Mesenchymal stem cell (in vitro differentiated cells and primary cell): ENCODE results near the gene NPTXR.

Experiments
- DNase-seq: peaks from one replicate; pipeline ENCODE4 v3.0.0-alpha.2; 2013
- H2AFZ ChIP-seq: one replicate; pipeline ENCODE4 v1.6.1; 2013; ENCODE audit warnings: low read depth, mild to moderate bottlenecking, control low read depth, inconsistent platforms, low read length, moderate library complexity
- H2AK5ac ChIP-seq: 2 replicates; pipeline ENCODE4 v1.6.1; 2013; ENCODE audit warnings: low read length, moderate library complexity, mild to moderate bottlenecking, inconsistent platforms; ENCODE audit not compliant: severe bottlenecking
- H2BK120ac ChIP-seq: one replicate; pipeline ENCODE4 v1.6.1; 2013; ENCODE audit warnings: low read depth, mild to moderate bottlenecking, inconsistent platforms, low read length, moderate library complexity
- H2BK12ac ChIP-seq, 2 experiments: one replicate each; pipeline ENCODE4 v1.6.1; 2013; ENCODE audit warnings: inconsistent platforms in 2 of 2, low read length in 2 of 2, mild to moderate bottlenecking in 2 of 2, moderate library complexity in 2 of 2, control low read depth in 1 of 2
- H2BK15ac ChIP-seq: one replicate; pipeline ENCODE4 v1.6.1; 2013; ENCODE audit warnings: mild to moderate bottlenecking, low read depth, inconsistent platforms; ENCODE audit not compliant: poor library complexity, severe bottlenecking
- H2BK5ac ChIP-seq: 2 replicates; pipeline ENCODE4 v1.6.1; 2013; ENCODE audit warnings: low read depth, mild to moderate bottlenecking, low read length, control low read depth, inconsistent platforms; ENCODE audit not compliant: poor library complexity, severe bottlenecking
- H3K14ac ChIP-seq, 2 experiments: one replicate each; pipeline ENCODE4 v1.6.1; 2013; ENCODE audit warnings: inconsistent platforms in 2 of 2, low read length in 2 of 2, control low read depth in 1 of 2, mild to moderate bottlenecking in 1 of 2, moderate library complexity in 1 of 2
- H3K18ac ChIP-seq, 2 experiments: one replicate each; pipeline ENCODE4 v1.6.1; 2013; ENCODE audit warnings: inconsistent platforms in 2 of 2, low read length in 2 of 2, control low read depth in 1 of 2, low read depth in 1 of 2, mild to moderate bottlenecking in 1 of 2
- H3K23ac ChIP-seq, 2 experiments: one replicate each; pipeline ENCODE4 v1.6.1; 2013; ENCODE audit warnings: inconsistent platforms in 2 of 2, low read length in 2 of 2, mild to moderate bottlenecking in 2 of 2, moderate library complexity in 2 of 2, control low read depth in 1 of 2
- H3K27ac ChIP-seq: 2 replicates; pipeline ENCODE4 v1.5.1; 2013; ENCODE audit warnings: mild to moderate bottlenecking, moderate library complexity, low read length, control low read depth, inconsistent platforms; ENCODE audit not compliant: poor library complexity, severe bottlenecking
- H3K27me3 ChIP-seq, 2 experiments: 2 replicates each; pipeline versions ENCODE4 v1.6.1 to v1.7.0; 2013; ENCODE audit warnings: low read length in 2 of 2, mild to moderate bottlenecking in 2 of 2, moderate library complexity in 2 of 2, control low read depth in 1 of 2, inconsistent platforms in 1 of 2; ENCODE audit not compliant: control insufficient read depth in 1 of 2, insufficient read depth in 1 of 2
- H3K36me3 ChIP-seq, 2 experiments: 2 replicates each; pipeline versions ENCODE4 v1.6.1 to v1.7.0; 2013; ENCODE audit warnings: low read length in 2 of 2, control low read depth in 1 of 2, inconsistent platforms in 1 of 2, low read depth in 1 of 2, mild to moderate bottlenecking in 1 of 2; ENCODE audit not compliant: insufficient read depth in 2 of 2, control insufficient read depth in 1 of 2
- H3K4ac ChIP-seq, 2 experiments: one replicate each; pipeline ENCODE4 v1.6.1; 2013; ENCODE audit warnings: inconsistent platforms in 2 of 2, low read length in 2 of 2, mild to moderate bottlenecking in 2 of 2, moderate library complexity in 2 of 2, control low read depth in 1 of 2, low read depth in 1 of 2
- H3K4me1 ChIP-seq: 2 replicates; pipeline ENCODE4 v1.6.1; 2013; ENCODE audit warnings: low read depth, low read length, control low read depth; ENCODE audit not compliant: control insufficient read depth, insufficient read depth
- H3K4me2 ChIP-seq: 2 replicates; pipeline ENCODE4 v1.6.1; 2013; ENCODE audit warnings: low read length, mild to moderate bottlenecking, inconsistent platforms; ENCODE audit not compliant: poor library complexity, severe bottlenecking
- H3K4me3 ChIP-seq, 2 experiments: 2 replicates each; pipeline versions ENCODE4 v1.5.1 to v1.7.0; 2013; ENCODE audit warnings: low read length in 2 of 2, mild to moderate bottlenecking in 2 of 2, control low read depth in 1 of 2, low read depth in 1 of 2; ENCODE audit not compliant: insufficient read depth in 1 of 2
- H3K79me1 ChIP-seq: replicated peaks from 2 replicates; pipeline ENCODE4 v1.6.1; 2013; ENCODE audit warnings: mild to moderate bottlenecking, control low read depth, low read length, inconsistent platforms; ENCODE audit not compliant: poor library complexity, severe bottlenecking
- H3K9ac ChIP-seq: 2 replicates; pipeline ENCODE4 v1.7.0; 2013; ENCODE audit warnings: mild to moderate bottlenecking, low read length, moderate library complexity
- H3K9me3 ChIP-seq: 2 replicates; pipeline ENCODE4 v1.7.0; 2013; ENCODE audit warnings: mild to moderate bottlenecking, low read length; ENCODE audit not compliant: control insufficient read depth
- H4K8ac ChIP-seq: one replicate; pipeline ENCODE4 v1.6.1; 2013; ENCODE audit warnings: inconsistent platforms, mild to moderate bottlenecking, low read length, moderate library complexity
- H4K91ac ChIP-seq: one replicate; pipeline ENCODE4 v1.6.1; 2013; ENCODE audit warnings: mild to moderate bottlenecking, low read length, inconsistent platforms
- WGBS: methylation state at CpG from one replicate; pipeline ENCODE4 v1.1.7; 2013; ENCODE audit warnings: mixed read lengths; 5-methylcytosine and 5-hydroxymethylcytosine counted together

Gene NPTXR

DNA sequence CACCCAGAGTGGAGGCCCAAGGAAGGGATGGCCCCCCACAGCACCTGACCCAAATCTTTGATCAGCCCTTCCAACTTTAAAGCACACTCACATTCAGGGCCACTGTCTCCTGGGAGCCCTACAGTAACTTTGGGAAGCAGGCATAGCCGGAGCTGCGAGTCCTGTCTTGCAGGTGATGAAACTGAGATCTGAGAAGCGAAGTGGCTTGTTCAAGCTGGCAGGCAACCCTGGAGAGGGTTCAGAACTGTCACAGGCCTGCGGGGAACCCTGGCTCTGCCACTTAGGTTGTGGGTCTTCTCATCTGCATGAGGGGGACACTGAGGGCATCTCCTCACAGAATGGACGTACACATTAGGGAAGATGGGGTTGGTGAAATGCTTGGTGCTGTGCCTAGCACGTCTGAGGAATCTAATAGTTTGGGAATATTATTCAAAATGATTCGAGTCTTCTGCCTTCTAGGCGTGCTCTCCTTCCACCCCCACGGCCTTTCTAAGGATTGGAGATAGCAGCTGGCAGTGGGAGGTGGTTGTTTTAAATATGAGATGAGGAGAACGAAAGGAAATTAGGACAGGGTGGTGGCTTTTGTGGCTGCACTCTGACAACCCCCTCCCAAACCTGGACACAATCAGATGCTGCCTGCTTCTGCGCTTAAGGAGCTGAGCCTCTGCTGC, 69.2 kb downstream of the NPTXR start:
- no peak overlapping the region for H3K18ac ChIP-seq

DNA sequence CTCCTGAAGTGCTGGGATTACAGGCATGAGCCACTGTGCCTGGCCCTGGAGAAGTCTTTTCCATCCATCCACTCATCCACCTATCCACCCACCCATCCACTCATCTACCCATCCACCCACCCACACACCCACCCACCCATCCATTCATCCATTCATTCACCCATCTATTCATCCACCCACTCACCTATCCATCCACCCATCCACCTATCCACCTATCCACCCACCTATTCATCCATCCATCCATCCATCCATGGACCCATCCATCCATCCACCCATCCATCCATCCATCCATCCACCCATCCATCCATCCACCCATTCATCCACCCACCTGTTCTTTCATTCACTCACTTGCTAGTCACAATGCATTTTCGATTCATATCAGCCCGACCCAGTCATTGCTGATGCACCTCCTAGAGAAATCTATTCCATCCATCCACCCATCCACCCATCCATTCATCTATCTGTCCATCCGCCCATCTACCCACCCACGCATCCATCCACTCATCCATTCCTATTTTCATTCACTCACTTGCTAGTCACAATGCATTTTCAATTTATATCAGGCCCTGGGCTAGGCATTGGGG, 70.4 kb downstream of the NPTXR start:
- no peak overlapping the region for H2AK5ac ChIP-seq
- H3K14ac ChIP-seq: no peak overlapping the region
- no peak overlapping the region for H2BK12ac ChIP-seq
- no peak overlapping the region for H4K91ac ChIP-seq
- H2BK5ac ChIP-seq: no peak overlapping the region
- H3K18ac ChIP-seq: no peak overlapping the region
- no peak for DNase-seq
- no peak overlapping the region for H3K23ac ChIP-seq
- H3K9ac ChIP-seq: no peak overlapping the region
- H4K8ac ChIP-seq: no peak overlapping the region
- H2AFZ ChIP-seq: no peak overlapping the region
- no peak overlapping the region for H3K4ac ChIP-seq
- H3K79me1 ChIP-seq: no peaks in the 10 kb centered on the region
- H3K9me3 ChIP-seq: no peaks in the 10 kb centered on the region
- H2BK15ac ChIP-seq: no peak overlapping the region
- WGBS: 93% methylated on average over 4 of the region's 4 CpGs
- H3K27me3 ChIP-seq: no peaks in the 10 kb centered on the region
- no peaks in the 10 kb centered on the region for H3K36me3 ChIP-seq
- no peak overlapping the region for H2BK120ac ChIP-seq
- H3K4me2 ChIP-seq: no peak overlapping the region
- H3K27ac ChIP-seq: no peak overlapping the region
- no peak overlapping the region for H3K4me3 ChIP-seq
- peaks cover 7% of the 10 kb centered on the region for H3K4me1 ChIP-seq

More for the DNA sequence above, 69.2 kb downstream of the NPTXR start:
- no peaks in the 10 kb centered on the region for H3K9me3 ChIP-seq
- H3K27me3 ChIP-seq: no peaks in the 10 kb centered on the region
- no peak for DNase-seq
- H3K4me2 ChIP-seq: no peak overlapping the region
- H3K14ac ChIP-seq: no peak overlapping the region
- no peak overlapping the region for H2BK15ac ChIP-seq
- no peaks in the 10 kb centered on the region for H3K79me1 ChIP-seq
- WGBS: 82% methylated on average over 10 of the region's 11 CpGs
- H3K27ac ChIP-seq: no peak overlapping the region
- H3K36me3 ChIP-seq: peaks cover 10 to 11% of the 10 kb centered on the region in 2 experiments
- no peak overlapping the region for H3K4me3 ChIP-seq
- H4K91ac ChIP-seq: no peak overlapping the region
- no peak overlapping the region for H4K8ac ChIP-seq
- H2BK120ac ChIP-seq: no peak overlapping the region
- no peak overlapping the region for H2BK12ac ChIP-seq
- H2AK5ac ChIP-seq: no peak overlapping the region
- no peak overlapping the region for H3K9ac ChIP-seq
- H2AFZ ChIP-seq: no peak overlapping the region
- H3K23ac ChIP-seq: no peak overlapping the region
- no peak overlapping the region for H3K4ac ChIP-seq
- H3K4me1 ChIP-seq: peaks cover 7% of the 10 kb centered on the region
- H2BK5ac ChIP-seq: no peak overlapping the region

DNA sequence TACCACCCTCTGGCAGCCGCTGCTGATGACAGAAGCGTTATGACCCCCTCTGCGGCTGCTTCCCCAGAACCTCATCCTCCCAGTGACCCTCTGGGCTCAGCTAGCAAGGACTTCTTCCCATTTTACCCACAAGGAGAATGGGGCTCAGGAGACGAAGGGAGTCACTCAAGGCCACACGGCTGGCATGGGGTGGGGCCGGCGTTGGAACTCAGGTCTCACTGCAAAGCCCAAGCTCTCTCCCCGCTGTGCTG, 71.3 kb downstream of the NPTXR start:
- peaks cover 7% of the 10 kb centered on the region for H3K4me1 ChIP-seq
- no peak overlapping the region for H4K91ac ChIP-seq
- no peak overlapping the region for H3K27ac ChIP-seq
- no peak overlapping the region for H2AK5ac ChIP-seq
- no peak overlapping the region for H2BK12ac ChIP-seq
- peak overlapping the region in 1 of 2 experiments; percentile 46 for H3K4me3 ChIP-seq
- H3K27me3 ChIP-seq: peaks cover 0 to under 1% of the 10 kb centered on the region in 2 experiments
- H3K4me2 ChIP-seq: no peak overlapping the region
- H3K14ac ChIP-seq: no peak overlapping the region
- WGBS: 95% methylated on average over 8 of the region's 8 CpGs
- H3K4ac ChIP-seq: no peak overlapping the region
- no peak overlapping the region for H2BK120ac ChIP-seq
- H2BK5ac ChIP-seq: no peak overlapping the region
- no peak for DNase-seq
- H3K79me1 ChIP-seq: no peaks in the 10 kb centered on the region
- no peaks in the 10 kb centered on the region for H3K36me3 ChIP-seq
- H3K9ac ChIP-seq: peak overlapping the region; percentile 39
- no peak overlapping the region for H4K8ac ChIP-seq
- no peak overlapping the region for H3K18ac ChIP-seq
- H3K23ac ChIP-seq: no peak overlapping the region
- no peaks in the 10 kb centered on the region for H3K9me3 ChIP-seq
- H2BK15ac ChIP-seq: no peak overlapping the region
- H2AFZ ChIP-seq: no peak overlapping the region

DNA sequence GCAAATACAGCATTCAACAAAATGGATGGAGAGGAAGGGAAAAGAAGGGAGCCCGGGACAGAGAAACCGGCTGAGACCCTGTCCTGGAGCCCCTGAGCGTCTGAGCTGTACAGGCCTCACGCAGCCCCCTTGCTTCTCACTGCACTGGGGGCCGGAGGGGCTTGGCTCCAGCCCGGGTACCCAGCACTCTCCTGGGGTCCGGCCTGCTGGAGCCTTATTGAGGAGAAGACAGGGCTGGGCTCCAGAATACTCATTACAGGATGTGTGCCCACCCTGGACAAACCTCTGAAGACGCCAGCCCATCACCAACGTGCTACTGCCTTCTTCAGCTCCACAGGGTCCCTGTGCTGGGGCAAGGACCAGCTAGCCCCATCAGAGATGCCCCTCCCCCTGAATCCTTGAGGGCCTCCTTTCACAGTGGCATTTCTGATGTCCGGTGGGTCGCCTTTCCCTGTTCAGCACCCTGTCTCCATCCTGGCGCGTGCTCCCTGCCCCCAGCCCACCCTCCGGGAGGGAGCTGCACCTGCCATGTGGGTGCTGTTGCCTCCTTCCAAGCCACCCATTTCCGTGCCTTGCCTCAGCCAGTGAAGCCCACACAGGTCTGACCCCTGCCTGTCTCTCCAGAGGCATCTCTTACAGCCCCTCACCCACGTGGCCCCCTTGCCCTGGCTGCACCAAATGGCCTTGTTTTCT, 73.4 kb downstream of the NPTXR start:
- Histone ChIP-seq H2BK15ac (no peak overlapping the region), H3K36me3 (no peaks in the 10 kb centered on the region), H3K23ac (no peak overlapping the region), H3K9me3 (no peaks in the 10 kb centered on the region), H3K27me3 (peaks cover 0 to 6% of the 10 kb centered on the region in 2 experiments), H3K9ac (no peak overlapping the region), H3K4me2 (no peak overlapping the region), H4K8ac (no peak overlapping the region), H4K91ac (peak overlapping the region; percentile 25), H2BK12ac (no peak overlapping the region), H2BK120ac (no peak overlapping the region), H2BK5ac (no peak overlapping the region), H3K18ac (no peak overlapping the region), H3K4ac (no peak overlapping the region), H3K14ac (no peak overlapping the region), H3K27ac (no peak overlapping the region), H2AK5ac (no peak overlapping the region), H3K4me3 (no peak overlapping the region), H2AFZ (no peak overlapping the region), H3K79me1 (no peaks in the 10 kb centered on the region), H3K4me1 (peaks cover 10% of the 10 kb centered on the region)
- DNase-seq: no peak
- WGBS: 88% methylated on average over 16 of the region's 16 CpGs
